ENCODE data around the gene CPEB1.
A peak's percentile ranks its signal among the peaks of the same experiment; 100 is the strongest.

Gene CPEB1

GRCh38 chr15:82545002-82545401 lies 102.2 kb downstream of the CPEB1 start:
- Histone ChIP-seq H3K4me3 (ENCODE audit: low read depth, low read length) (no peak overlapping the region), H3K27me3 (ENCODE audit: control insufficient read depth, insufficient read depth, low read length) (no peaks in the 10 kb centered on the region), H3K9me3 (ENCODE audit: control insufficient read depth, insufficient read depth, low read depth, low read length) (no peaks in the 10 kb centered on the region), H3K4me1 (ENCODE audit: control insufficient read depth, insufficient read depth, low read length) (peaks cover 19% of the 10 kb centered on the region), H3K9ac (ENCODE audit: low read length) (no peak overlapping the region), H3K36me3 (ENCODE audit: control insufficient read depth, insufficient read depth, low read length) (peaks cover under 1% of the 10 kb centered on the region; the same call in 1 of the 2 replicates), H3K27ac (ENCODE audit: low read depth, low read length) (no peak overlapping the region)

GRCh38 chr15:82544431-82544830 lies 102.7 kb downstream of the CPEB1 start:
- no peak overlapping the region for H3K4me3 ChIP-seq (ENCODE audit: low read depth, low read length)
- no peak overlapping the region for H3K27ac ChIP-seq (ENCODE audit: low read depth, low read length)
- no peak overlapping the region for H3K9ac ChIP-seq (ENCODE audit: low read length)
- peaks cover 19% of the 10 kb centered on the region for H3K4me1 ChIP-seq (ENCODE audit: control insufficient read depth, insufficient read depth, low read length)
- H3K27me3 ChIP-seq (ENCODE audit: control insufficient read depth, insufficient read depth, low read length), result no peaks in the 10 kb centered on the region
- H3K9me3 ChIP-seq (ENCODE audit: control insufficient read depth, insufficient read depth, low read depth, low read length), result no peaks in the 10 kb centered on the region
- H3K36me3 ChIP-seq (ENCODE audit: control insufficient read depth, insufficient read depth, low read length), result peaks cover 6% of the 10 kb centered on the region

- Histone ChIP-seq H3K4me1 (ENCODE audit: control insufficient read depth, insufficient read depth, low read length) (peaks cover 23% of the 10 kb centered on the region), H3K27ac (ENCODE audit: low read depth, low read length) (no peak overlapping the region)
Measured at GRCh38 chr15:82543160-82543559, 104.0 kb downstream of the CPEB1 start.

GRCh38 chr15:82540984-82541431 lies 106.2 kb downstream of the CPEB1 start:
- no peaks in the 10 kb centered on the region for H3K9me3 ChIP-seq (ENCODE audit: control insufficient read depth, insufficient read depth, low read depth, low read length)
- peak overlapping the region; percentile 35; the same call in 1 of the 2 replicates for H3K27ac ChIP-seq (ENCODE audit: low read depth, low read length)
- peak overlapping the region; percentile 65 for H3K9ac ChIP-seq (ENCODE audit: low read length)
- H3K4me1 ChIP-seq (ENCODE audit: control insufficient read depth, insufficient read depth, low read length), result peaks cover 27% of the 10 kb centered on the region
- peak overlapping the region; percentile 99 for H3K4me3 ChIP-seq (ENCODE audit: low read depth, low read length)
- H3K27me3 ChIP-seq (ENCODE audit: control insufficient read depth, insufficient read depth, low read length), result no peaks in the 10 kb centered on the region
- peaks cover 40% of the 10 kb centered on the region for H3K36me3 ChIP-seq (ENCODE audit: control insufficient read depth, insufficient read depth, low read length)

More at GRCh38 chr15:82543160-82543559, 104.0 kb downstream of the CPEB1 start:
- H3K9ac ChIP-seq (ENCODE audit: low read length), result no peak overlapping the region
- H3K9me3 ChIP-seq (ENCODE audit: control insufficient read depth, insufficient read depth, low read depth, low read length), result no peaks in the 10 kb centered on the region
- H3K4me3 ChIP-seq (ENCODE audit: low read depth, low read length), result 0 out of 2 replicates have a peak overlapping the region, but pooled peaks have one; percentile 11
- peaks cover 19% of the 10 kb centered on the region for H3K36me3 ChIP-seq (ENCODE audit: control insufficient read depth, insufficient read depth, low read length)
- H3K27me3 ChIP-seq (ENCODE audit: control insufficient read depth, insufficient read depth, low read length), result no peaks in the 10 kb centered on the region

- H3K9ac ChIP-seq (ENCODE audit: low read length), result peak within 1 kb of the TSS; percentile 99
- H3K4me1 ChIP-seq (ENCODE audit: control insufficient read depth, insufficient read depth, low read length), result peaks cover 27% of the 10 kb centered on the region
- H3K36me3 ChIP-seq (ENCODE audit: control insufficient read depth, insufficient read depth, low read length), result peaks cover 47% of the 10 kb centered on the region
- H3K27ac ChIP-seq (ENCODE audit: low read depth, low read length), result peak within 1 kb of the TSS; percentile 95
- no peaks in the 10 kb centered on the region for H3K9me3 ChIP-seq (ENCODE audit: control insufficient read depth, insufficient read depth, low read depth, low read length)
- peak within 1 kb of the TSS; percentile 99 for H3K4me3 ChIP-seq (ENCODE audit: low read depth, low read length)
- no peaks in the 10 kb centered on the region for H3K27me3 ChIP-seq (ENCODE audit: control insufficient read depth, insufficient read depth, low read length)
Measured at GRCh38 chr15:82540055-82540983, 106.8 kb downstream of the CPEB1 start, which contains the start of gene RPS17. Gene RPS17 (minus strand): TSS chr15:82540457. CDS start chr15:82540428, 29 bp downstream.

- Histone ChIP-seq H3K4me3 (ENCODE audit: low read depth, low read length) (peak overlapping the region; percentile 99), H3K9ac (ENCODE audit: low read length) (peak overlapping the region; percentile 99), H3K36me3 (ENCODE audit: control insufficient read depth, insufficient read depth, low read length) (peaks cover 48% of the 10 kb centered on the region), H3K4me1 (ENCODE audit: control insufficient read depth, insufficient read depth, low read length) (peaks cover 26% of the 10 kb centered on the region), H3K27ac (ENCODE audit: low read depth, low read length) (peak overlapping the region; percentile 95), H3K9me3 (ENCODE audit: control insufficient read depth, insufficient read depth, low read depth, low read length) (no peaks in the 10 kb centered on the region), H3K27me3 (ENCODE audit: control insufficient read depth, insufficient read depth, low read length) (no peaks in the 10 kb centered on the region)
Measured at GRCh38 chr15:82539691-82540054, 107.5 kb downstream of the CPEB1 start.

GRCh38 chr15:82538961-82539690 lies 108.0 kb downstream of the CPEB1 start:
- Histone ChIP-seq H3K9ac (ENCODE audit: low read length) (peak overlapping the region; percentile 99), H3K4me3 (ENCODE audit: low read depth, low read length) (peak overlapping the region; percentile 99), H3K9me3 (ENCODE audit: control insufficient read depth, insufficient read depth, low read depth, low read length) (no peaks in the 10 kb centered on the region), H3K4me1 (ENCODE audit: control insufficient read depth, insufficient read depth, low read length) (peaks cover 20% of the 10 kb centered on the region), H3K27me3 (ENCODE audit: control insufficient read depth, insufficient read depth, low read length) (no peaks in the 10 kb centered on the region), H3K27ac (ENCODE audit: low read depth, low read length) (peak overlapping the region; percentile 95; the same call in 1 of the 2 replicates), H3K36me3 (ENCODE audit: control insufficient read depth, insufficient read depth, low read length) (peaks cover 53% of the 10 kb centered on the region)

- H3K9me3 ChIP-seq (ENCODE audit: control insufficient read depth, insufficient read depth, low read depth, low read length), result no peaks in the 10 kb centered on the region
- no peak overlapping the region for H3K9ac ChIP-seq (ENCODE audit: low read length)
- H3K27me3 ChIP-seq (ENCODE audit: control insufficient read depth, insufficient read depth, low read length), result no peaks in the 10 kb centered on the region
- peaks cover 70% of the 10 kb centered on the region for H3K36me3 ChIP-seq (ENCODE audit: control insufficient read depth, insufficient read depth, low read length)
- peaks cover 13% of the 10 kb centered on the region for H3K4me1 ChIP-seq (ENCODE audit: control insufficient read depth, insufficient read depth, low read length)
- no peak overlapping the region for H3K27ac ChIP-seq (ENCODE audit: low read depth, low read length)
- 0 out of 2 replicates have a peak overlapping the region, but pooled peaks have one; percentile 99 for H3K4me3 ChIP-seq (ENCODE audit: low read depth, low read length)
Measured at GRCh38 chr15:82537351-82537908, 109.7 kb downstream of the CPEB1 start.

- no peak overlapping the region for H3K9ac ChIP-seq (ENCODE audit: low read length)
- no peak overlapping the region for H3K27ac ChIP-seq (ENCODE audit: low read depth, low read length)
- peaks cover 13% of the 10 kb centered on the region for H3K4me1 ChIP-seq (ENCODE audit: control insufficient read depth, insufficient read depth, low read length)
- no peaks in the 10 kb centered on the region for H3K27me3 ChIP-seq (ENCODE audit: control insufficient read depth, insufficient read depth, low read length)
- H3K9me3 ChIP-seq (ENCODE audit: control insufficient read depth, insufficient read depth, low read depth, low read length), result no peaks in the 10 kb centered on the region
- H3K36me3 ChIP-seq (ENCODE audit: control insufficient read depth, insufficient read depth, low read length), result peaks cover 73% of the 10 kb centered on the region
- no peak overlapping the region for H3K4me3 ChIP-seq (ENCODE audit: low read depth, low read length)
Measured at GRCh38 chr15:82536409-82537350, 110.5 kb downstream of the CPEB1 start.
